G401 (cell line): ENCODE measurements around the gene TICRR. TPM values are rescaled to one million over a fixed set of nuclear protein-coding genes. Genes with fewer than 3 reads are reported as not detected.
A peak's percentile ranks its signal among the peaks of the same experiment; 100 is the strongest.
"Not testable (repeated sequence)": the region's sequence is repeated elsewhere in the genome, so short reads cannot be mapped to it uniquely, and the experiment has no call there.

Experiments used
- DNase-seq: peaks from one replicate; pipeline ENCODE4 v3.0.0-alpha.2; 2015; ENCODE audit warnings: low spot score
- in situ Hi-C: cut with HindIII; loops from 2 replicates; pipeline ENCODE4 v1.10.0; 2016; ENCODE audit warnings: low sequenced_read_pairs, mixed read lengths
- total RNA-seq: library from RNA; depleted of rRNA; stranded (reverse); fragments of >200 nt; shearing (Covaris generic); gene quantifications from 2 replicates; pipeline ENCODE4 v1.2.3, GENCODE V29; 2014

TICRR gene
- total RNA-seq, 1 experiment from 2014 or later, result 7.3 TPM

DNA sequence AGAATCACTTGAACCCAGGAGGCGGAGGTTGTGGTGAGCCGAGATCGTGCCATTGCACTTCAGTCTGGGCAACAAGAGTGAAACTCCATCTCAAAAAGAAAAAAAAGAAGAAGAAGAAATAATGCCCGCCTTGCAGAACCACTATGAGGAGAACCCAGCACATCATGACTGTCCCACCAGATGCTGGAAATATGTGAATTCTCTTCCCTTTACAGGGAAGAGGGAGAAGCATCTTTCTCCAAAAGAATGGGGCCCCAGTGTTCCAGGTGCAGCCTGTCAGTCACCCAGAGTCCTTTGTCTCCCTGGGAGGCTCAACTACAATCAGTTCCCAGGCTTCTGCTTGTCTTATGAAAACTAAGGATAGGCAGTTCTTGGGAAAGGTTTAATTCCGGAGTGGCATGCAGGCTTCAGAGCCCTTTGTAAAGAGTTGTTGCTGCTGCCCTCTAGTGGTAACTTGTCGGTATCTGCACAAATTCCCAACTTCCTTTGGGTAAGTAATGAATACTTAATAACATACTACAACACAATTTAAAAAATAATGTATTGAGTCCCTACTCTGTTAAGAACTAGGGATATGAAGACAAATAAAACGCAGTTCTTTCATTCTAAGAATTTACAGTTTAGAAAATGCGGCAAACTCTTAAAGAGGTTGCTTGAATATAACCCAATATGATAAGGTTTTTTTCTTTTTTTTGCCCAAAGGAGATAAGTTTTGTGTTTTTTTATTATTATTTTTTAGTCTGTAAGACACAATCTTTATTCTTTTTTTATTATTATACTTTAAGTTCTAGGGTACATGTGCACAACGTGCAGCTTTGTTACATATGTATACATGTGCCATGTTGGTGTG lies 18.6 kb upstream of the TICRR start:
- peak; percentile 81 for DNase-seq
- in situ Hi-C loops, result no loop called here

- in situ Hi-C loops, result no loop called here
Measured at GRCh38 chr15:89559769-89560264, 15.5 kb upstream of the TICRR start.

DNA sequence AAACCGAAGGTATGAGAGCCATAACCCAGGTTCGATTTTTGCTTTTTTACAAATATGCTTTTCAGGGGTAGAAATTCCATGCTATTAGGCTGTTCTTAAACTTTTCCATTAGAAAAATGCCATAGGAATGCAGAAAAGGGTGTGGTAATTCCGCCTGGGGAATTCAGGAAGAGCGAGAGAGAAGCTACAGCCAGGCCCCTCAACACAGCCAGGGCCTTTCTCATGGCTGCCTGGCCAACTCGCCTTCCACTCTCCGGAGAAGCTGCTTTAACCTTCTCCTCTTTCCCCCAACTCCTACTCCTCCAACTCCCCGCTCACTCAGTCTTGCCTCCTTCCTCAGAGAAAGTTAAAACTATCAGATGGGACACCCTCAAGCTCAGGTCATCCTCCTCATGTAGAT lies 9.1 kb upstream of the TICRR start:
- in situ Hi-C loops, result no loop called here
- no peak for DNase-seq

More at GRCh38 chr15:89559769-89560264, 15.5 kb upstream of the TICRR start:
- no peak for DNase-seq

DNA sequence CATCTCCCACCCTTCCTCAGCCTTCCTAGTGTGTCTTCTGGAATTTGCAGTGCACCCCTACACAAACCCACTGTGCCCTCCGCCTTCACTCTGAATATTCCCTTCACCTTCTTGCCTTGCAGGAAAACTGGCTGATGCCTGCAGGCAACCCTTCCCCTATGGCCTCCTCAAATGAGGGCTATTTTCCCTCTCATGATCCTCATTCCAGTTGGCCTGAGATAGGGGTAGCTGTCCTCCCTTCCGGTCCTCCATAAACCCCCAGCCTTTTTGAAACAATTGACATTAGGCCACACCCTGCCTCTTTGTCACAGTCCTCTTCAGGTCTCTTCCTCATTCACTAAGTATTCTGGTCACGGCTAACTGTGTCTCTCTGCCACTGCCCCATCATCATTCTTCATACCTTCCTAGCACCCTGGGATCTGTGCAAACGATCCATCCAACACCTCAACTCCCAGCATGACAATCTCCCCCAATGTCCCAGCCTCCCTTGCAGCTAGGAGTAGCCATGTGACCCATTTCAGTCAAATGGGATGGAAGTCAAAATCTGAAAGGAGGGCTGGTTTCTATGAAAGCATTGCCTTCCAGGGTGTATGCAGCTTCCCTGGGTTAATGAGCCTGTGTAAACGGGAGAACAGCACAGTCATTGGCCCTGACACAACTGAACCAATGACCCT lies 8.5 kb upstream of the TICRR start:
- no peak for DNase-seq
- in situ Hi-C loops, result no loop called here

GRCh38 chr15:89569090-89569745 lies 6.1 kb upstream of the TICRR start:
- in situ Hi-C loops, result no loop called here
- no peak for DNase-seq

- no peak for DNase-seq
- in situ Hi-C loops, result no loop called here
Measured at GRCh38 chr15:89575656-89576416, 567 bp downstream of the TICRR start.

- in situ Hi-C loops, result no loop called here
- DNase-seq, result no peak
Measured at GRCh38 chr15:89576417-89576773, 1.1 kb downstream of the TICRR start.

GRCh38 chr15:89577776-89578115 lies 2.5 kb downstream of the TICRR start:
- no peak for DNase-seq
- in situ Hi-C loops, result no loop called here

- in situ Hi-C loops, result no loop called here
- DNase-seq, result no peak
Measured at GRCh38 chr15:89578146-89578545, 2.9 kb downstream of the TICRR start.

DNA sequence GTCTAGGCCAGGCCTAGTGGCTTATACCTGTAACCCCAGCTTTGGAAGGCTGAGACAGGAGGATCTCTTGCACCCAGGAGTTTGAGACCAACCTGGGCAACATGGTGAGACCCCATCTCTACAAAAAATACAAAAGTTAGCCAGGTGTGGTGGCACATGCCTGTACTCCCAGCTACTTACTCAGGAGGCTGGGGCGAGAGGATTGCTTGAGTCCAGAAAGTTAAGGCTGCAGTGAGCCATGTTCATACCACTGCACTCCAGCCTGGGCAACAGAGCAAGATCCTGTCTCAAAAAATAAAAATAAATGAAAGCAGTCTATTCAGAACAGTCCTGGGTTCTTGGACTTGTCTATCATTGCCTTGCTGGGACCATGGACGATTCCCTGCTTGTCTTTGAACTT lies 5.5 kb downstream of the TICRR start:
- DNase-seq, in situ Hi-C loops: not testable (repeated sequence)

DNA sequence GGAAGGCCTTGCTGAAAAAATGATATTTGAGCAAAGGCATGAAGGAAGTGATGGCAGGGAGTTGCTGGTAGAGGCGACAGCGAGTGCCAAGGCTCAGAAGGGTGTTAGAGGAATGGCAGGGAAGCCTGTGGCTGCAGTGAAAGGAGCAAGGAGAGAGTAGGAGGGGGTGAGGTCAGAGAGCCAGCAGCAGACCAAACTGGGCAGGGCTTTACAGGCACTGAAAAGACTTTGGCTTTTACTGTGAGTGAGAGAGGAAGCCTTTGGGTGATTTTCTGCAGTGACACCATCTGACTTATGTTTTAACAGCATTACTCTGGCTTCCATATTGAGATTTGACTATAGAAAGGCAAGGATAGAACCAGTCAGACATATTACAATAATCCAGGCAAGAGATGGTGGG lies 11.4 kb downstream of the TICRR start:
- in situ Hi-C loops, result no loop called here
- DNase-seq, result no peak

DNA sequence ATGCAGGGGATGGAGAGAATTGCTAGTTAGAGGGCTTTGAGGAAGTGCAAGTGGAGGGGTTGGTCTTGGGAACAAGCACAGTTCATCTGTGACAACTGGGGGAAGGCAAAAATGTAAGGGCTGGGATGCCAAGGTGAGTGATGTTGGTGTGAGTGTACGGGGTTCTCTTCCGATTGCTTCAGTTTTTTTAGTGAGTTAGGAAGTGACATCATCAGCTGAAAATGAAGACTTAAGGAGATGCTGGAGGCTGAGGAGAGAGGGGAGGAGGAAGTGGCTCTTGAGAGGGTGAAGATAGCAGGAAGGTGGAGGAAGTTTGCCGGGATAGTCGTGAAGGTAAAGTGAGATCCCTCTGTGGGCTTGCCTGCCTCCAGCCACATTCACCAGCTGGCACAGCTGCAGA lies 12.7 kb downstream of the TICRR start:
- no peak for DNase-seq
- in situ Hi-C loops, result no loop called here

DNA sequence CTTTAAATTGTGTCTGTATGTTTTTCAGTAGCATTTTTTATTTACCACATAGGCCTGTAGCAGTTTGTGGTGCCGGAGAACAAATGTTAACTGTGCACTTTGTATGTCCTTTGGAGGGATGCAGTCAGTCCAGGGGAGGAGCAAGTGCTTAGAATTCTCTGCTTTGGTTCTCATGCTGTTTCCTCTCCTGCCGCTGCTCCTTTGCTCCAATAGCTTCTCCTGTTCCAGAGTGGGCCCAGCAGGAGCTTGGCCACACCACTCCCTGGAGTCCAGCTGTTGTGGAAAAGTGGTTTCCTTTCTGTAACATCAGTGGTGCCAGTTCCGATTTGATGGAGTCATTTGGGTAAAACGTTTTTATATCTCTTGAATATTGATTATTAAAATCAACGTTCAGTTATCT lies 16.6 kb downstream of the TICRR start:
- in situ Hi-C loops, result no loop called here
- DNase-seq, result no peak

- DNase-seq, result no peak
- in situ Hi-C loops, result no loop called here
Measured at GRCh38 chr15:89593018-89593417, 17.7 kb downstream of the TICRR start.

DNA sequence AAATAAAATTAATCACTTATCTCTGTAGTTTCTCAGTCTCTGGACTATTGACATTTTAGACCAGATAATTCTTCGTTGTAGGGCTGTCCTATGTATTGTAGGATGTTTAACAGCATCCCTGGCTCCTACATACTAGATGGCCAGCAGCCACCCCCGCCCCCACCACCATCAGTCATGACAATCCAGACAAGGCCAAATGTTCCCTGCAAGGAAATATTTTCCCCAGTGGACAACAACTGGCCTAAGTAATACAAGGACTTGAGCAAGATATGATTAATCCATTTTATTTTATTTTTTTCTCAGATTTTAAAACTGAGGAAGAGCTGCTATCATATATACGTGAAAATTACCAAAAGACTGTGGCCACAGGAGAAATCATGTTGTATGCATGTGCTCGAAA lies 23.8 kb downstream of the TICRR start:
- in situ Hi-C loops, result no loop called here
- no peak for DNase-seq

GRCh38 chr15:89611317-89611716 lies 36.0 kb downstream of the TICRR start:
- DNase-seq, result no peak
- in situ Hi-C loops, result no loop called here

GRCh38 chr15:89613031-89613430 lies 37.8 kb downstream of the TICRR start:
- in situ Hi-C loops, result no loop called here
- DNase-seq, result no peak

- in situ Hi-C loops, result no loop called here
Measured at GRCh38 chr15:89614164-89614563, 38.9 kb downstream of the TICRR start.

GRCh38 chr15:89615135-89615534 lies 39.9 kb downstream of the TICRR start:
- no peak for DNase-seq
- in situ Hi-C loops, result no loop called here

More at GRCh38 chr15:89614164-89614563, 38.9 kb downstream of the TICRR start:
- no peak for DNase-seq
